IPS-11a (cell line): ENCODE measurements around the gene NPTX1.

ENCODE experiments used
- H3K4me3 ChIP-seq: one replicate; pipeline ENCODE4 v1.5.1; 2013; ENCODE audit warnings: low read depth, low read length, control low read depth

Gene NPTX1

GRCh38 chr17:80429356-80430275 lies 46.8 kb downstream of the NPTX1 start:
- H3K4me3 ChIP-seq: no peak overlapping the region

DNA sequence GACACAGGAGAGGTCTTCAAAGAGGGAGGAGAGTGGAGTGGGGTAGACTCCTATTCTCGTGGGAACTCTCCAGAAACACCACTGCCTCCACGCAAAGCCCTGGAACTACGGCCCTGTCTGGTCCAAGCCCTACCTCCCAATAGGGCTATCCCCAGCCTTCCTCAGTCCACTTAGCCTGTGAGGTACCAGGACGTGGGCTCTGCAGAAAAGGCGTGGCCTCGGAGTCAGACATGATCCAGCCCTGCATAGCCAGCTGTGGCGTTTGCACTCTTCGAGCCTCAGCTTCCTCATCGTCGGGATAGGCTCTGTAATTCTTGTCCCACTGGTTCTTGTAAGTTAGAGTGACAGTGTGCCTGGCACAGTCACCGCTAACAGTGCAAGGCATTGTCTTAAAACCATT lies 47.6 kb downstream of the NPTX1 start:
- H3K4me3 ChIP-seq: no peak overlapping the region

GRCh38 chr17:80428363-80428762 lies 48.0 kb downstream of the NPTX1 start:
- H3K4me3 ChIP-seq: no peak overlapping the region

- H3K4me3 ChIP-seq: no peak overlapping the region
These were observed 48.8 kb downstream of the NPTX1 start for GRCh38 chr17:80427366-80428282.

DNA sequence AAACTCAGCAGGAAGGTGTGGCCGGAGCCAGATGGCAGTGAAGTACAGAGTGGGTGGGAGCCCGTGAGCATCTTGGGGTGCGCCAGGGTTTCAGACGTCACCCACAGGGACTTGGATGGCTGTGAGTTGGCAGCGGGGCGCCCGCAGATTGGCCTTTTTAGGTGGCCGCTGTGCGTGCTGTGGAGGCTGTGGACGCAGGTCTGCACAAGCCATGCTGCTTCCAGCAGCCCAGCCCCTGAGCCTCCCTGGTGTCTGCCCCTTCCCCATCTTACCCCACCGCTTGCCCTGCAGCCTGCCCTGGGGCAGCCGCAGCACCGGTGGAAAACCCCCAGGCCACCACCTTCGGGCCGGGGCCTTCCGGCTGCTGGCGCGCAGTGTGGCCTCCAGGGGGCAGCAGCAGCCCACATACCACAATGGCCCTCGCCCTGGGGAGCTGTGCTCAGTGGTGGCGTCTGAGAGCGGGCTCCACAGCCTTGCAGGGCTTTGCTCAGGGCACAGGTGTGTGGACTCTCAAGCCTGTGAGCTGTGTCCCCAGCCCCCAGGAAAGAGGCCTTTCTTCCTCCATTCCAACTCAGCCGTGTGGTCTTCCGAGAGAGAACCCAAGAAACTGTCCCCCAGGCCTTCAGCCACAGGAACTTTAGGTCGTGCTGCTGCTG lies 49.6 kb downstream of the NPTX1 start:
- H3K4me3 ChIP-seq: no peak overlapping the region

DNA sequence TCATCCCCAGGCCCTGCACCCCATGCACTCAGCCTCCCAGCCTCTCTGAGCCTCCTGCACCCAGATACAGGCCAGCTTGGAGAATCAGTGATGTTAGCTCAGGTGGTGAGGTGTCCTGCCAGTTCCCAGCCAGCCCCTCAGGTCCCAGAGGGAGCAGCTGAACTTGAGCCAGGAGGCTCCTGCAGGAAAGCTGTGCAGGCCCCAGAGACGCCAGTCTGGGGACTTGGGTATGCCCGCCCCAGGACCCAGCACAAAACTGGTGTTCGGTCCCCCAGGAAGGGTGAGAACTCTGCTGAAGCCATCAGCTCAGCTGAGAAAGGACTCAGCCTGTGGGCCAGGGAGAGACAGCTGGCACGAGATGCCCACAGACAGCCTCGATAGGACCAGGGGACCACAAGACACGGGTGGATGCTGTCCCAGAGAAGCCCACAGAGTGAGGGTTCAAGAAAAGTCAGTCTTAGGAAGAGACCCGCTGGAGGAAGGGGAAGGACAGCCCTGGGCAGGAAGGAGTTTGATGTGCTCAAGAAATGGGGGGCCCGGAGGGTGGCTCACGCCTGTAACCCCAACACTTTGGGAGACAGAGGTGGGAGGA lies 50.5 kb downstream of the NPTX1 start:
- H3K4me3 ChIP-seq: no peak overlapping the region

DNA sequence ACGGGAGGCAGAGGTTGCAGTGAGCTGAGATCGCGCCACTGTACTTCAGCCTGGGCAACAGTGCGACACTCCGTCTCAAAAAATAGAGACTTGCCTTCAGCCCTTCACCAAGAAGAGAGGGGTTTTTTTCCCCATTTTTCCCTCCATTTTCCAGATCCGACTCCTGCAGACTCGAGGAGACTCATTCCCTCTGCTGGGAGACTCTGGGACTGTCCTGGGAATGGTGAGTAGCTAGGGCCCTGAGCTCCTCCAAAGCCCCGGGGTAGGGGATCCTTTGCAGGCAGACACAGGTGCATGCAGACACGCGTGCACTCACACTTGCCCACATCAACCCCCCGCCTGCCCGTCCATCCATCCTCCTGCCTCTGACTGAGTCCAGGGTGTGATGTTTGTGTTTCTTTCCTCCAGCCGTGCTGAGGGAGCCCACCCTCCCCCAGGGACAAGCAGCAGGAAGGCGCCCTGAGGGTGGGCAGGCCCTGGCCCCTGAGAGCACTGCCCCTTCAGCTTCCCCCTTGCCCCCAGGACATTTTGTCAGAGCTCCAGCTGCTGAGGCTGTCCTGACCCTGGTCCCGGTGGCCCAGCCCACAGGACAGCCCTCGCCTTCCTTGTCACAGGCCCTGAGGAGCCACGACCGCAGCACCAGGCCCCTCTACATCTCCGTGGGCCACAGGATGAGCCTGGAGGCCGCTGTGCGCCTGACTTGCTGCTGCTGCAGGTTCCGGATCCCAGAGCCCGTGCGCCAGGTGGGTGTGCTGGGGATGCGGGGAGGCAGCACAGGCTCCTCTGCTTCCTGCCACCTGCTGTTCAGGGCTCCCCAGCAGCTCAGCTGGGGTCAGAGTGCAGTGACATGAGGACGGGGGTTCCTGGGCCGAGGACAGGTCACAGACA lies 51.3 kb downstream of the NPTX1 start:
- H3K4me3 ChIP-seq: no peak overlapping the region

- H3K4me3 ChIP-seq: no peak overlapping the region
These were observed 52.1 kb downstream of the NPTX1 start for GRCh38 chr17:80424261-80424660.

DNA sequence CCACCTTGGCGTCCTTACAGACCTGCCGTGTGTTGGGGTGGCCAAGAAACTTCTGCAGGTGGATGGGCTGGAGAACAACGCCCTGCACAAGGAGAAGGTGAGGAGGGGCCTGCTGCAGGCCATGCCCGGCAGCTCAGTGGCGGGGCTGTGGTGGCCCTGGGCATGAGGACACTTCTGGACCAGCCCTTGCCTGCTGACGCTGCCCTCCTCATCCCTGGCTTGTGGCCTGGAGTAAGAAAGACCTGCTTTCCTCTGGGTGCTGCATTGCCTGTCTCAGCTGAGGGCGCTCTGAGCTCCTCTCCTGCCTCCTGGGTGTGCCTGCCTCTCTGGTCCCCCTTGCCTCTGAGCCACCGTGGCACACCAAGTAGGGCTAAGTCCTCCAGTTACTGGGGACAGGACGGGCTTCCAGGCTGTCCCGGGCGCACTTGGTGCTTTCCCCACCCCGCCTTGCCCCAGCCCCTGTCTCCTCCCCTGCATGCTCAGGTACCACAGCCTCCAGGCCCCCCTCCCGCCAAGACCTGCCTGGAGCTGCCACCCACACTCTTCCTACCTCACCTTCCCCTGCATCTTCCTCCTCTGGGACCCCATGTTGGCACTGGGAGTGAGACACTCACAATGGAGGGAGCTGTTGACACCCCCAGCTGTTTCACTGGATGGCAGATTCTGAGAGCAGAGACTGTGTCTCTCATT lies 52.7 kb downstream of the NPTX1 start:
- no peak overlapping the region for H3K4me3 ChIP-seq

DNA sequence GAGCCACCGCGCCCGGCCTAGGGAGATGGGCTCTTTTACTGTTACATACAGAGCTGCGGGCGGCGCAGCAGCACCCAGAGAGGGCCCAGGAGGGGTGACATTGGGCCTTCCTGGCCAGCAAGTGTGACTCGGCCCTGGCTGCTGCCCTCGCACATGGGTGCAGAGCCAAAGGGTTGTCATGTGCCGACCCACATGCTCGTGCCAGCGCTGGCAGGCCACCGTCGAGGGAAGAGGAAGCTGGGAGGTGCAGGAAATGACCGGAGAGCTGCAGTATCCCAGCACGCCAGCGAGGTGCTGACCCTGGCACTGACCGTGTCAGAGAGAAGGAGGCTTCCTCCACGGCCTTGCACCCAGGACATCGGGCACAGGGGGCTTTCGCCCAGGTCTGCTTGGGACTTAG lies 53.4 kb downstream of the NPTX1 start:
- H3K4me3 ChIP-seq: no peak overlapping the region

DNA sequence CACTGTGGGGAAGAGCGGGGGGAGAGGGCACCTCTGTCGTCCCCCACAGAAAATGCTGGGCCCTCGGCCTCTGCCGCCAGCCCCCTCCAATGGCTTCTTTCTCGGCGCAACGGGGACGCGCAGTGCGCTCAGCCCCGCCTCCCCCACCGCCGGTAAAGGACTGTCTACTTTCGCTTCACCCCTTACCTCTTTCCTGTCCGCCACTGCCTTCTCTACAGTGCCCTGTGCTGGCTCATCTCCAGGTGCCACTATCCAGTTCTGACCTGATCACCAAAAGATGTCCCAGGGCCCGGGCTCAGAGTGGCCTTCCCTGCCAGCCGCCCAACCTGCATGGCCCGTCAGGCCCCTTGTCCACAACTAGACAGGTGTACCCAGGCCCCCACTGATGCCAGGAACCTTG lies 54.1 kb downstream of the NPTX1 start:
- H3K4me3 ChIP-seq: no peak overlapping the region

GRCh38 chr17:80421381-80422090 lies 54.9 kb downstream of the NPTX1 start:
- H3K4me3 ChIP-seq: no peak overlapping the region

DNA sequence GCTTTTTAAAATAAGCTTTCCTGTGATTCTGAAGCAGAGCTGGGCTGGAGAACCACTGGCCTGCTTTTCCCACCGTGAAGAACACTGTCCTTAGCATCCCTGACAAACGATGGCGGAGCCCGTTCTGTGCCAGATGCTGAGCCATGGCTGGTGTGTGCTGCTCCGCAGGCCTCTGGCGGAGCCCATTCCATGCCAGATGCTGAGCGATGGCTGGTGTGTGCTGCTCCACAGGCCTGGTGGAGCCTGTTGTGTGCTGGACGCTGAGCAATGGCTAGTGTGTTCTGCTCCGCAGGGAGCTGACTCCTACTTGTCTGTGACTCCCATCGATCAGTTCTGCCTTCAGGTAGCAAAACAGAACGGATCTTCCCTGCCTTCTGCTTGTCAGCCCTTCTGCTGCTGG lies 57.2 kb downstream of the NPTX1 start:
- H3K4me3 ChIP-seq: no peak overlapping the region

DNA sequence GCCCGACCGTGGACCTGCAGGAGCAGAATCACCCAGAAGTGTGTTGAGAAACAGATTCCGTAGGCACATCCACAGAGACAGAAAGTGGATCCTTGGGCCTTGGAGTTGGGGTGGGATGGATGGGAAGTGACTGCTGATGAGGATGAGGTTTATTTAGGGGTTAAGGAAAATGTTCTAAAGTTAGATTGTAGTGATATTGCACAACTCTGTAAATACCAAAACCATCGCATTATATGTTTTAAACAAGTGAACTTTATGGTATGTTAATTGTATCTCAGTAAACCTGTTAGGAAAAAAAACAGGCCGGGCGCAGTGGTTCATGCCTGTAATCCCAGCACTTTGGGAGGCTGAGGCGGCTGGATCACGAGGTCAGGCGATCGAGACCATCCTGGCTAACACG lies 57.8 kb downstream of the NPTX1 start:
- H3K4me3 ChIP-seq: no peak overlapping the region
